ENCODE measurements around the gene TXNRD1.

The TXNRD1 gene

GRCh38 chr12:104310751-104311633 lies 95.4 kb downstream of the TXNRD1 start:
- Histone ChIP-seq H3K27ac (ENCODE audit: insufficient read depth, low read length, poor library complexity, severe bottlenecking) (no peak overlapping the region), H3K4me1 (ENCODE audit: control insufficient read depth, insufficient read depth, low read length, poor library complexity, severe bottlenecking) (no peaks in the 10 kb centered on the region), H3K36me3 (ENCODE audit: control insufficient read depth, insufficient read depth, low read length) (peaks cover 25% of the 10 kb centered on the region), H3K27me3 (replicated peaks; ENCODE audit: control insufficient read depth, insufficient read depth, low read length, poor library complexity, severe bottlenecking) (no peaks in the 10 kb centered on the region), H3K9me3 (ENCODE audit: control insufficient read depth, low read length) (no peaks in the 10 kb centered on the region), H3K4me3 (ENCODE audit: insufficient read depth, low read depth, low read length, poor library complexity, severe bottlenecking) (no peak overlapping the region)
- no peak for DNase-seq

- Histone ChIP-seq H3K27me3 (replicated peaks; ENCODE audit: control insufficient read depth, insufficient read depth, low read length, poor library complexity, severe bottlenecking) (no peaks in the 10 kb centered on the region), H3K9me3 (ENCODE audit: control insufficient read depth, low read length) (no peaks in the 10 kb centered on the region), H3K36me3 (ENCODE audit: control insufficient read depth, insufficient read depth, low read length) (peaks cover 25% of the 10 kb centered on the region), H3K4me1 (ENCODE audit: control insufficient read depth, insufficient read depth, low read length, poor library complexity, severe bottlenecking) (no peaks in the 10 kb centered on the region), H3K4me3 (ENCODE audit: insufficient read depth, low read depth, low read length, poor library complexity, severe bottlenecking) (no peak overlapping the region), H3K27ac (ENCODE audit: insufficient read depth, low read length, poor library complexity, severe bottlenecking) (no peak overlapping the region)
- DNase-seq: no peak
These were observed 96.6 kb downstream of the TXNRD1 start for GRCh38 chr12:104312202-104312601.

GRCh38 chr12:104312654-104313053 lies 97.1 kb downstream of the TXNRD1 start:
- Histone ChIP-seq H3K4me1 (ENCODE audit: control insufficient read depth, insufficient read depth, low read length, poor library complexity, severe bottlenecking) (no peaks in the 10 kb centered on the region), H3K9me3 (ENCODE audit: control insufficient read depth, low read length) (no peaks in the 10 kb centered on the region), H3K4me3 (ENCODE audit: insufficient read depth, low read depth, low read length, poor library complexity, severe bottlenecking) (no peak overlapping the region), H3K27me3 (replicated peaks; ENCODE audit: control insufficient read depth, insufficient read depth, low read length, poor library complexity, severe bottlenecking) (no peaks in the 10 kb centered on the region), H3K27ac (ENCODE audit: insufficient read depth, low read length, poor library complexity, severe bottlenecking) (no peak overlapping the region), H3K36me3 (ENCODE audit: control insufficient read depth, insufficient read depth, low read length) (peaks cover 25% of the 10 kb centered on the region)
- no peak for DNase-seq

GRCh38 chr12:104313568-104314241 lies 98.1 kb downstream of the TXNRD1 start:
- Histone ChIP-seq H3K27me3 (replicated peaks; ENCODE audit: control insufficient read depth, insufficient read depth, low read length, poor library complexity, severe bottlenecking) (no peaks in the 10 kb centered on the region), H3K36me3 (ENCODE audit: control insufficient read depth, insufficient read depth, low read length) (peaks cover 25% of the 10 kb centered on the region), H3K4me1 (ENCODE audit: control insufficient read depth, insufficient read depth, low read length, poor library complexity, severe bottlenecking) (no peaks in the 10 kb centered on the region), H3K4me3 (ENCODE audit: insufficient read depth, low read depth, low read length, poor library complexity, severe bottlenecking) (no peak overlapping the region), H3K9me3 (ENCODE audit: control insufficient read depth, low read length) (no peaks in the 10 kb centered on the region), H3K27ac (ENCODE audit: insufficient read depth, low read length, poor library complexity, severe bottlenecking) (no peak overlapping the region)
- DNase-seq: no peak

- Histone ChIP-seq H3K4me3 (ENCODE audit: insufficient read depth, low read depth, low read length, poor library complexity, severe bottlenecking) (no peak overlapping the region), H3K9me3 (ENCODE audit: control insufficient read depth, low read length) (no peaks in the 10 kb centered on the region), H3K27me3 (replicated peaks; ENCODE audit: control insufficient read depth, insufficient read depth, low read length, poor library complexity, severe bottlenecking) (no peaks in the 10 kb centered on the region), H3K4me1 (ENCODE audit: control insufficient read depth, insufficient read depth, low read length, poor library complexity, severe bottlenecking) (no peaks in the 10 kb centered on the region), H3K27ac (ENCODE audit: insufficient read depth, low read length, poor library complexity, severe bottlenecking) (no peak overlapping the region), H3K36me3 (ENCODE audit: control insufficient read depth, insufficient read depth, low read length) (peaks cover 30% of the 10 kb centered on the region)
- DNase-seq: no peak
These were observed 98.6 kb downstream of the TXNRD1 start for GRCh38 chr12:104314242-104314614.

- H3K27me3 ChIP-seq (replicated peaks; ENCODE audit: control insufficient read depth, insufficient read depth, low read length, poor library complexity, severe bottlenecking): no peaks in the 10 kb centered on the region
- no peaks in the 10 kb centered on the region for H3K4me1 ChIP-seq (ENCODE audit: control insufficient read depth, insufficient read depth, low read length, poor library complexity, severe bottlenecking)
- no peak overlapping the region for H3K27ac ChIP-seq (ENCODE audit: insufficient read depth, low read length, poor library complexity, severe bottlenecking)
- no peak overlapping the region for H3K4me3 ChIP-seq (ENCODE audit: insufficient read depth, low read depth, low read length, poor library complexity, severe bottlenecking)
- no peak for DNase-seq
- peaks cover 43% of the 10 kb centered on the region for H3K36me3 ChIP-seq (ENCODE audit: control insufficient read depth, insufficient read depth, low read length)
- no peaks in the 10 kb centered on the region for H3K9me3 ChIP-seq (ENCODE audit: control insufficient read depth, low read length)
These were observed 100.0 kb downstream of the TXNRD1 start for GRCh38 chr12:104315326-104316224.

GRCh38 chr12:104316936-104317335 lies 101.4 kb downstream of the TXNRD1 start:
- Histone ChIP-seq H3K36me3 (ENCODE audit: control insufficient read depth, insufficient read depth, low read length) (peaks cover 51% of the 10 kb centered on the region), H3K9me3 (ENCODE audit: control insufficient read depth, low read length) (no peaks in the 10 kb centered on the region), H3K27me3 (replicated peaks; ENCODE audit: control insufficient read depth, insufficient read depth, low read length, poor library complexity, severe bottlenecking) (no peaks in the 10 kb centered on the region), H3K27ac (ENCODE audit: insufficient read depth, low read length, poor library complexity, severe bottlenecking) (no peak overlapping the region), H3K4me1 (ENCODE audit: control insufficient read depth, insufficient read depth, low read length, poor library complexity, severe bottlenecking) (no peaks in the 10 kb centered on the region), H3K4me3 (ENCODE audit: insufficient read depth, low read depth, low read length, poor library complexity, severe bottlenecking) (no peak overlapping the region)
- DNase-seq: no peak

GRCh38 chr12:104317538-104318210 lies 102.1 kb downstream of the TXNRD1 start:
- H3K4me1 ChIP-seq (ENCODE audit: control insufficient read depth, insufficient read depth, low read length, poor library complexity, severe bottlenecking): no peaks in the 10 kb centered on the region
- no peaks in the 10 kb centered on the region for H3K27me3 ChIP-seq (replicated peaks; ENCODE audit: control insufficient read depth, insufficient read depth, low read length, poor library complexity, severe bottlenecking)
- no peak for DNase-seq
- H3K36me3 ChIP-seq (ENCODE audit: control insufficient read depth, insufficient read depth, low read length): peaks cover 46% of the 10 kb centered on the region
- H3K4me3 ChIP-seq (ENCODE audit: insufficient read depth, low read depth, low read length, poor library complexity, severe bottlenecking): no peak overlapping the region
- H3K27ac ChIP-seq (ENCODE audit: insufficient read depth, low read length, poor library complexity, severe bottlenecking): no peak overlapping the region
- no peaks in the 10 kb centered on the region for H3K9me3 ChIP-seq (ENCODE audit: control insufficient read depth, low read length)

GRCh38 chr12:104319028-104319427 lies 103.4 kb downstream of the TXNRD1 start:
- H3K4me3 ChIP-seq (ENCODE audit: insufficient read depth, low read depth, low read length, poor library complexity, severe bottlenecking): no peak overlapping the region
- H3K27me3 ChIP-seq (replicated peaks; ENCODE audit: control insufficient read depth, insufficient read depth, low read length, poor library complexity, severe bottlenecking): no peaks in the 10 kb centered on the region
- H3K27ac ChIP-seq (ENCODE audit: insufficient read depth, low read length, poor library complexity, severe bottlenecking): no peak overlapping the region
- DNase-seq: no peak
- H3K9me3 ChIP-seq (ENCODE audit: control insufficient read depth, low read length): no peaks in the 10 kb centered on the region
- peaks cover 33% of the 10 kb centered on the region for H3K36me3 ChIP-seq (ENCODE audit: control insufficient read depth, insufficient read depth, low read length)
- H3K4me1 ChIP-seq (ENCODE audit: control insufficient read depth, insufficient read depth, low read length, poor library complexity, severe bottlenecking): no peaks in the 10 kb centered on the region

All from effector memory CD4-positive, alpha-beta T cell (primary cell).